B cell (primary cell): ENCODE data around the gene GMPR2. TPM values are rescaled to one million over a fixed set of nuclear protein-coding genes. Genes with fewer than 3 reads are reported as not detected.

Source experiments
- ATAC-seq: fragments of 200-7000 bp; cut with Tn5 transposase; one replicate; pipeline ENCODE4 v1.10.0; 2021; ENCODE audit warnings: low read depth, mild to moderate bottlenecking, moderate number of reproducible peaks, moderate library complexity
- CTCF ChIA-PET: fragments of 350-600 bp; sonication (Branson Sonifier 250); formaldehyde crosslinking; loops from one replicate; lab custom pipeline; 2021; ENCODE audit warnings: antibody characterized with exemption, inconsistent platforms; lab: Charles Lee
- POLR2A ChIA-PET: fragments of 350-600 bp; sonication (Branson Sonifier 250); formaldehyde crosslinking; loops from one replicate; lab custom pipeline; 2021; ENCODE audit warnings: antibody characterized with exemption; lab: Charles Lee
- DNase-seq: peaks from one replicate; pipeline ENCODE4 v3.0.0; 2013
- H2AFZ ChIP-seq: 2 replicates; pipeline ENCODE4 v1.6.1; 2012; ENCODE audit warnings: mild to moderate bottlenecking, low read depth, low read length; ENCODE audit not compliant: insufficient read depth, poor library complexity, severe bottlenecking
- H3K27ac ChIP-seq, 2 donors: 1 replicate in 1 of 2; 2 replicates in 1 of 2; pipeline ENCODE4 v1.5.1; 2012 to 2013; ENCODE audit warnings: low read length in 2 of 2, mild to moderate bottlenecking in 2 of 2, moderate library complexity in 1 of 2
- H3K27me3 ChIP-seq, 4 experiments: fragments of 200-600 bp in 1 of 4; sonication (generic) in 1 of 4; replicated peaks in 1 of 4; 1 replicate in 2 of 4; 2 replicates in 2 of 4; pipeline versions ENCODE4 v1.6.1 to v1.7.0; 2013 to 2016; ENCODE audit warnings: low read length in 3 of 4, mild to moderate bottlenecking in 2 of 4, mixed read lengths in 1 of 4, moderate library complexity in 1 of 4; ENCODE audit not compliant: insufficient read depth in 4 of 4, control insufficient read depth in 3 of 4; ENCODE audit errors: control extremely low read depth in 1 of 4
- H3K36me3 ChIP-seq, 2 experiments: replicated peaks in 1 of 2; 1 replicate in 1 of 2; 2 replicates in 1 of 2; pipeline versions ENCODE4 v1.6.1 to v1.7.1; 2013; ENCODE audit warnings: low read length in 1 of 2; ENCODE audit not compliant: insufficient read depth in 2 of 2, control insufficient read depth in 1 of 2; ENCODE audit errors: control extremely low read depth in 1 of 2, extremely low read depth in 1 of 2
- H3K4me1 ChIP-seq, 2 donors: fragments of 200-600 bp in 1 of 2; sonication (generic) in 1 of 2; 1 replicate in 1 of 2; 2 replicates in 1 of 2; pipeline versions ENCODE4 v1.5.1 to v1.6.1; 2013 to 2017; ENCODE audit warnings: low read length in 2 of 2; ENCODE audit not compliant: control insufficient read depth in 2 of 2, insufficient read depth in 2 of 2
- H3K4me2 ChIP-seq: replicated peaks from 2 replicates; pipeline ENCODE3; 2012; ENCODE audit warnings: mild to moderate bottlenecking, low read depth, low read length; ENCODE audit not compliant: poor library complexity, severe bottlenecking
- H3K4me3 ChIP-seq, 5 experiments: fragments of 200-600 bp in 1 of 5; sonication (generic) in 1 of 5; 1 replicate in 3 of 5; 2 replicates in 2 of 5; pipeline versions ENCODE4 v1.5.1 to v1.7.0; 2011 to 2016; ENCODE audit warnings: low read length in 4 of 5, mild to moderate bottlenecking in 4 of 5, low read depth in 2 of 5, control low read depth in 1 of 5, moderate library complexity in 1 of 5; ENCODE audit not compliant: insufficient read depth in 1 of 5; ENCODE audit errors: control extremely low read depth in 1 of 5, extremely low read depth in 1 of 5
- H3K79me2 ChIP-seq: fragments of 200-600 bp; sonication (generic); one replicate; pipeline ENCODE4 v1.6.0; 2016; ENCODE audit warnings: low read length; ENCODE audit not compliant: control insufficient read depth, insufficient read depth
- H3K9ac ChIP-seq: fragments of 200-600 bp; sonication (generic); 2 replicates; pipeline ENCODE4 v1.6.1; 2017; ENCODE audit warnings: mild to moderate bottlenecking, low read length, moderate library complexity
- H3K9me3 ChIP-seq, 3 donors: one replicate each; pipeline versions ENCODE4 v1.6.1 to v1.7.1; 2013; ENCODE audit warnings: low read length in 2 of 3; ENCODE audit not compliant: control insufficient read depth in 2 of 3, insufficient read depth in 1 of 3; ENCODE audit errors: control extremely low read depth in 1 of 3
- H4K20me1 ChIP-seq: 2 replicates; pipeline ENCODE4 v1.6.0; 2012; ENCODE audit warnings: mild to moderate bottlenecking, low read length; ENCODE audit not compliant: insufficient read depth, control insufficient read depth, poor library complexity, severe bottlenecking
- H3K27ac Mint-ChIP-seq: one replicate; pipeline ENCODE4 v1.8.0; 2021; ENCODE audit warnings: mixed read lengths
- H3K27me3 Mint-ChIP-seq: one replicate; pipeline ENCODE4 v1.8.0; 2021; ENCODE audit warnings: mixed read lengths
- H3K4me1 Mint-ChIP-seq: one replicate; pipeline ENCODE4 v1.8.0; 2021; ENCODE audit warnings: mixed read lengths
- H3K4me3 Mint-ChIP-seq: one replicate; pipeline ENCODE4 v1.8.0; 2021; ENCODE audit warnings: mixed read lengths
- H3K9me3 Mint-ChIP-seq: one replicate; pipeline ENCODE4 v1.8.0; 2022; ENCODE audit warnings: mixed read lengths; ENCODE audit not compliant: insufficient read depth
- CTCF ChIP-seq: fragments of 200-600 bp; IDR thresholded peaks from one replicate; pipeline ENCODE4 v1.8.0; 2022; ENCODE audit warnings: antibody characterized with exemption, mild to moderate bottlenecking
- EZH2 ChIP-seq: IDR thresholded peaks from 2 replicates; pipeline ENCODE4 v1.6.1; 2012; ENCODE audit warnings: borderline replicate concordance, low read depth, mild to moderate bottlenecking, moderate library complexity, low read length; ENCODE audit not compliant: insufficient read depth, poor library complexity, severe bottlenecking
- WGBS: methylation state at CpG from one replicate; pipeline ENCODE4 v1.1.5; 2013; ENCODE audit warnings: missing lambda C conversion rate; ENCODE audit not compliant: insufficient coverage; 5-methylcytosine and 5-hydroxymethylcytosine counted together
- intact Hi-C: fragments of 100-400 bp; cut with micrococcal nuclease; formaldehyde crosslinking; loops from one replicate; pipeline ENCODE4 v1.10.0; 2022
- polyA plus RNA-seq: library from polyadenylated mRNA; depleted of rRNA; stranded (reverse); fragments of >200 nt; gene quantifications from 2 replicates; pipeline ENCODE4 v1.2.3, GENCODE V29; 2012
- total RNA-seq, 2 donors: library from RNA; stranded (reverse); fragments of 120-200 nt in 1 of 2; gene quantifications; 1 replicate in 1 of 2; 2 replicates in 1 of 2; pipeline versions ENCODE4 v1.2.3 to v1.2.4, GENCODE V29; 2013 to 2022

GMPR2 gene
- total and polyA plus RNA-seq, 2 donors (not counting 1 experiment from before 2014, with no cell fraction given) = 39.7 to 58.7 TPM

DNA sequence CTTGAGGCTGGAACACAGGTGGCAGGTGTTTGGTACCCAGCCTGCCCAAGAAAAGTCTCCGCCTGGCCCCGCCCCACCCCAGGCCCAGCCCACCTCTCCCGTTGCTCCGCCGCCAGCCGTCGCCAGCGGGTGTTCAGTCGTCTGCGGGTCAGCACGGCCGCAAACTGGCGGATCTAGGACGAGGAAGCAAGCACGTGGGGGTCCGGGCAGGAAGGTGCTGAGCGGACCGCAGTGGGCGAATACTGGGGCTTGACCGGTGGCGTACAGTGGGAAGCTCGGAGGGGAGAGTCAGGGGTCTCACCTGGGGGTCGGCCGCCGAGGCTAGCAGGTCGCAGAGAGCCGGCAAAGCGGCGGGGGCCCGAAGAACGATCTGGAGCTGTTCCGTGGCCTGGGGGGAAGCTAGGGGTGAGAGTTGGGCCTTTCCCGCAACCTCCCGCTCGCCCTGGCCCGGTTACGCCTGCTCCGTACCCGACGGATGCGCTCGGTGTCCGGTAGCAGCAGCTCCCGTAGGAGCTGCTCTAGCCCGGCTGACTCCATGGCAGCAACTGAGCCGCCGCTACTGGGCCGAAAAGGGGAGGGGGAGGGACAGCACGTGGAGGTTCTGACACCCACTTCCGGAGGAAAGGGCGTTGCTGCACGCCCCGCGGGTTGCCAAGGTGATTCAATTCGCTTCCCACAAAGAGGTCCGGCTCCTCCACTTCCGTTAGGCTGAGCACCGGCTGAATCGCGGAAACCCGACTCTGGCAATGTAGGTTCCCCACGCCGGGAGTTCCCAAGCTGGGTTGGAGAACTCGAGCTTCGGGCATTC lies 44.3 kb upstream of the GMPR2 start, which contains the start of gene IPO4:
Gene IPO4, minus strand, starts transcription at position 566 of the 808 bp plus-strand sequence. Its CDS starts 29 bp downstream, at position 537.
- Histone ChIP-seq H3K4me3 (peak within 1 kb of the TSS; percentile 32 to 79 (median 70)), H3K9me3 (no peaks in the 10 kb centered on the region), H3K36me3 (peaks cover 3 to 45% of the 10 kb centered on the region in 2 experiments), H3K79me2 (peaks cover 58% of the 10 kb centered on the region), H3K4me1 (peaks cover 14 to 17% of the 10 kb centered on the region in 2 donors), H4K20me1 (no peaks in the 10 kb centered on the region), H2AFZ (peak within 1 kb of the TSS; percentile 76), H3K4me2 (peak within 1 kb of the TSS; percentile 96), H3K27ac (peak within 1 kb of the TSS; percentile 63 to 86), H3K9ac (peak within 1 kb of the TSS; percentile 70), H3K27me3 (no peaks in the 10 kb centered on the region)
- Mint-ChIP-seq H3K27ac (peak within 1 kb of the TSS; percentile 87), H3K4me1 (peaks cover 35% of the 10 kb centered on the region), H3K27me3 (no peaks in the 10 kb centered on the region), H3K9me3 (no peaks in the 10 kb centered on the region), H3K4me3 (peak within 1 kb of the TSS; percentile 93)
- intact Hi-C loops = loop anchor here (1.0 kb wide), 8 partner anchors 8 to 74 kb away; partner anchors contain the start of genes CHMP4A, DCAF11, GMPR2 and IRF9
- CTCF ChIA-PET = interaction anchor here (0.7 to 3.7 kb wide), 13 partner anchors 25 to 122 kb away, joined by 3 to 21 read pairs (median 4); partner anchors contain the start of genes CHMP4A, CIDEB, DCAF11 and IRF9
- WGBS = under 1% methylated on average over 65 of the region's 65 CpGs
- POLR2A ChIA-PET = interaction anchor here (0.6 to 2.1 kb wide), 11 partner anchors 15 to 86 kb away, joined by 3 to 9 read pairs (median 4); partner anchors contain the start of genes CHMP4A, IRF9, MDP1 and PSME1
- TF ChIP-seq EZH2 = no peak
- TF ChIP-seq CTCF = no peak
- DNase-seq (peak; percentile 96), ATAC-seq (peak; percentile 93)
